NCI-H510A (cell line): Measurements from ENCODE around the gene CCDC60.

ENCODE experiments used
- DNase-seq: peaks from one replicate; lab custom pipeline; 2025; lab: John Stamatoyannopoulos, UW

CCDC60 gene

DNA sequence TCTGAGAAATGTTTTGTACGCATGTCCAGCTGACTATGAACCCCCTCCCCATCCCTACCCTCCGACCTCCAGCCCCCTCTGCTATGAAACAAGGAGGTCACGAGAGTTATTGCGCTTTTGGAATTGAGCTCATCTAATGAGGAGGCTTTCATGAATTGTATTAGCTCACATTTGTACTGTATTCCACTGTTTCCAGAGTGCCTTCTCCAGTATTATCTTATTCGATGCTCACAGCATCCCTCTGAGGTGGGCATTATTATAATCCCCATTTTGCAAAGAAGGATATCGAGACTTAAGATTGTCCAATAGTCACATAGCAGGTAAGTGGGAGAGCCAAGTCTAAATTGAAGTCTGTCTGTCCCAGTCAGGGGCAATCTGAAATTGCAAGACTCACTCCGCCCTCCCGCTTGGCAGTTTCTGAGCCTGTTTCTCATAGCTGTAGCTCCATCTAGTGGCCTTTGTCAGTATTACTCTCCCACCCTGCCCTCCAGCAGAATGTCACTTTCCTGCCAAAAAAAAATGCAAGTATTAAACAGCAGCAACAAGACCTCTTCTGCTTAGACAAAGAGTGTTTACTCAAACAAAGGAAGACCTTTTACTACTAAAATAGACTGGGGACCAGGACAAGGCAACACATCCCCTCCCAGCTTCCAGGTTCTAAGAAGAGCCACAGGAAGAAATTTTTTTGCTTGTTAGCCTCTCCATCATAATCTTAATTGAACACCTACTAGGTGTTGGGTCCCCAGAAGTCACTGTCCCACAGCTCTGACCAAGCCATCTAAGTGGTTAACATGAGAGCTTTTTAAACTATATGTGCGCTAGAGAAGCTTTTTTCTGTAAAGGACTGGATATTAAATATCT, 210.5 kb downstream of the CCDC60 start:
- DNase-seq, result peak; percentile 20

- no peak for DNase-seq
These were observed 211.8 kb downstream of the CCDC60 start for GRCh38 chr12:119546340-119546739.

DNA sequence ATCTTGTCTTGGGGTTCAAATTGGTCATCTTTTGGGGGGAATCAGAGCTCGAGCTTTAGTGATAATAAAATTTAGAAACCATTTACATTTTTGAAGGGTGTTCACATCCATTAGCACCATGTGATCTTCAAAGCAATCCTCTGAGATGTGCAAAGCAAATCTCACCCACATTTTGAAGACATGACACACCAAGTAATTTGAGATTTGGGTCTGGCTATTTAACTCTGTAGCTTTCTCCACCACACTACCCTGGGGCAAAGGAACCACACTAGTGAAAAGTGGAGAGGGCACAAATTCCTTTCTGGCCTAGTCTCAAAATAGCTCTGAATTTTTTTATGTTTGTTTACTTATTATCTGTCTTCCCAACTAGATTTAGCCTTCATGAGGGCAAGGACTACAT, 212.5 kb downstream of the CCDC60 start:
- DNase-seq, result no peak

GRCh38 chr12:119556854-119557253, 222.3 kb downstream of the CCDC60 start:
- no peak for DNase-seq

DNA sequence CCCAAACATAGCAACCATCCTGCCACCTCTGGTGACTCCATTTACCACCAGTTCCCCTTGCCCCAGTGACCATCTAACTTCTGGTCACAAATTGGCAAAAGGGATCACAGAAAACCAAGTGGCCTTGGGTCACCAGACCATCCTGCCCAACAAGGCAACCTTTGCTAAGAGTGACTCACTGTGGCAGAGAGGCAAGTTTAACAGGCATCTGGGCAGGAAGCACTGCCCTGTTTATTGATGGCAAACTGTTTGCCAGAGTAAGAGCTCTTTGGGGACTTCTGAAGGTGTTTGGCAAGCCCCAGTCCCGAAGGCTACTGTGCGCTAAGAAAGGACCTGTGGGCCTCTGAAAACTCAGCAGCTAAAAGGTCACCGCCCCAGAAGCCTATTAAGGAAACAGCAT, 230.9 kb downstream of the CCDC60 start:
- no peak for DNase-seq

- no peak for DNase-seq
These were observed 236.2 kb downstream of the CCDC60 start for GRCh38 chr12:119570771-119571170.

GRCh38 chr12:119573086-119573485, 238.6 kb downstream of the CCDC60 start:
- no peak for DNase-seq

- no peak for DNase-seq
These were observed 239.7 kb downstream of the CCDC60 start for GRCh38 chr12:119574255-119574654.

DNA sequence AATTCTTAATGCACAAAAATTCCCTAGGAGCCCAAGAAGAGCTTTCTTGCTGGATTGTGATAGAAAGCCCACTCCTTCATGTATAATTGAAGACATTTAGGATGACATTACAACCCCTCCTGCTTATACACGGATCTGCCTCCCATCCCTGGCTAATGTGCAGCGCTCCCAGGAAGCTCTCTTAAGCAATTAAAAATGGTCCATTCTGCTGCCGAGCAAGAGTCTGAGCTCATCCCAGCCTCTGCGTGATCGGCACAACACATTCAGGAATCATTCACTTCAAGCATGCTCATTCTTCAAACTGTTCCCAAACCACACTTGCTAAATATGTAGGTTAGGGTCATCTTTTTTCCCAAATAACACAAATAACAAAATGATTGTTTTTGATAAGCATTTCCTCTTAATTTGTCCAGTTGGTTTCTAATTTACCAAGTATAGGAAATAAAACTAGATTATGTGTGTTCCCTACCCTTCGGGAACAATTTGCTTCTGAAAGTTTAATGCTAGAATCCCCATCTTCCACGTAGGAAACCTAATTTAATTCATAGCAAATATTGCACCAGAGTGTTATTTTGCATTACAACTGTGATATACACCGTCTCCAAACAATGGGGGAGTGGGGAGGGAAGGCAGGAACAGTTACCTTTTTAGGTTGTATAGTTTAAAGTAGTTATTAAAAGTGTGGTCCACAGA, 241.7 kb downstream of the CCDC60 start:
- DNase-seq, result no peak

GRCh38 chr12:119576915-119577314, 242.4 kb downstream of the CCDC60 start:
- DNase-seq, result no peak

DNA sequence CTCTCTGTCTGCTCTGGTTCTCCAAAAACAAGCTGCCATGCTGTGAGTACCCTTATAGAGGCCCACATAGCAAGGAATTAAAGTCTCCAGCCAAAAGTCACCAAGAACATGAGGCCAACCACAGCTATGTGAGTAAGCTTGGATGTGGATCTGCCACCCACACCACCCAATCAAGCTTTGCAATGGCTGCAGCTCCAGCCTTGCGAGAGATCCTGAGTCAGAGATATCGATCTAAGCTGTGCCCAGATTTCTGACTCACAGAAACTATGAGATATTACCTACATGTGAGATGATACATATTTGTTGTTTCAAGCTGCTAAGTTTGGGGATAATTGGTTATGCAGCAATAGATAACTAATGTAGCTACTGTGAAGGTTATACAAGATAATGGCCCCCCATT, 243.6 kb downstream of the CCDC60 start:
- no peak for DNase-seq

DNA sequence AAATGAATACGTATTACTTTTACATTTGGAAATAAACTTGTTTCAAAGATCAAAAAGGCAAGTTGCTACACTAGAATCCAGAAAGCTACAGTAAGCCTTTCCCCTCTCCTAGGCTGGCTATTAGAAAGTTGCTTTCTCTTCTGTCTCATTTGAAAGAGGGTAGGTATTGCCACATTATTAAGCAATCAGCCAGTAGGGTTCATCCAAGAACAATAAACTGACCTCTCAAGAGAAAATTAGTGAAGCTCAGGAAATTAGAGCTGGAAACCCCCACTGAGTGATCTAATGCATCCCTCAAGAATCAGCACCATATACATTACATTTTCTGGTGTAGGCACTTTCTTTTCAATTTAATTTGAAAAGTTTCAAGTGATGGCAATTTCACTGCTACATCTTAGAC, 254.6 kb downstream of the CCDC60 start:
- no peak for DNase-seq

GRCh38 chr12:119589634-119590033, 255.1 kb downstream of the CCDC60 start:
- DNase-seq, result no peak
